ENCODE results near the gene RIMBP2.
"Not testable (repeated sequence)": the region's sequence is repeated elsewhere in the genome, so short reads cannot be mapped to it uniquely, and the experiment has no call there.

Gene RIMBP2

GRCh38 chr12:130655010-130655409 lies 61.1 kb downstream of the RIMBP2 start:
- DNase-seq = no peak

- DNase-seq = no peak
Measured at GRCh38 chr12:130651188-130651959, 64.7 kb downstream of the RIMBP2 start.

- peak; percentile 30 for DNase-seq
Measured at GRCh38 chr12:130650131-130650530, 66.0 kb downstream of the RIMBP2 start.

GRCh38 chr12:130649101-130650045 lies 66.7 kb downstream of the RIMBP2 start:
- no peak for DNase-seq

- no peak for DNase-seq
Measured at GRCh38 chr12:130647814-130648213, 68.3 kb downstream of the RIMBP2 start.

- DNase-seq = no peak
Measured at GRCh38 chr12:130646716-130647370, 69.3 kb downstream of the RIMBP2 start.

- not testable (repeated sequence) for DNase-seq
Measured at GRCh38 chr12:130646191-130646590, 69.9 kb downstream of the RIMBP2 start.

- DNase-seq = no peak
Measured at GRCh38 chr12:130645751-130646150, 70.3 kb downstream of the RIMBP2 start.

GRCh38 chr12:130644566-130644965 lies 71.5 kb downstream of the RIMBP2 start:
- no peak for DNase-seq

- DNase-seq = no peak
Measured at GRCh38 chr12:130644146-130644545, 72.0 kb downstream of the RIMBP2 start.

- DNase-seq = peak; percentile 27
Measured at GRCh38 chr12:130642856-130643255, 73.2 kb downstream of the RIMBP2 start.

- no peak for DNase-seq
Measured at GRCh38 chr12:130641533-130642184, 74.4 kb downstream of the RIMBP2 start.

- DNase-seq = no peak
Measured at GRCh38 chr12:130640901-130641300, 75.2 kb downstream of the RIMBP2 start.

GRCh38 chr12:130640496-130640895 lies 75.6 kb downstream of the RIMBP2 start:
- DNase-seq = no peak

GRCh38 chr12:130639476-130640424 lies 76.3 kb downstream of the RIMBP2 start:
- DNase-seq = no peak

- no peak for DNase-seq
Measured at GRCh38 chr12:130636370-130636769, 79.7 kb downstream of the RIMBP2 start.

GRCh38 chr12:130634866-130635265 lies 81.2 kb downstream of the RIMBP2 start:
- no peak for DNase-seq

GRCh38 chr12:130633771-130634170 lies 82.3 kb downstream of the RIMBP2 start:
- peak; percentile 45 for DNase-seq

- peak; percentile 34 for DNase-seq
Measured at GRCh38 chr12:130632642-130633041, 83.5 kb downstream of the RIMBP2 start.

GRCh38 chr12:130628304-130628703 lies 87.8 kb downstream of the RIMBP2 start:
- no peak for DNase-seq

- DNase-seq = no peak
Measured at GRCh38 chr12:130627175-130627574, 88.9 kb downstream of the RIMBP2 start.

- DNase-seq = no peak
Measured at GRCh38 chr12:130626601-130627000, 89.5 kb downstream of the RIMBP2 start.

Data from NCI-H1694 treated with DMSO at 0.1 percent for 48 hours (cell line).